HCT116 (cell line): Measurements from ENCODE around the gene PRDM1. TPM values are rescaled to one million over a fixed set of nuclear protein-coding genes. Genes with fewer than 3 reads are reported as not detected.

Source experiments
- ATAC-seq: fragments of 200-7000 bp; cut with Tn5 transposase; 2 replicates; pipeline ENCODE4 v1.9.1; 2020; ENCODE audit warnings: mild to moderate bottlenecking, moderate library complexity
- BruUV-seq: library from RNA; stranded (reverse); fragments of 400-500 nt; replicated peaks from 2 replicates; lab custom pipeline; 2021; lab: Mats Ljungman, UMichigan
- CTCF ChIA-PET: fragments of 300-600 bp; sonication (Branson Sonifier 250); formaldehyde crosslinking; loops from one replicate; lab custom pipeline; 2021; ENCODE audit warnings: antibody characterized with exemption; lab: Charles Lee
- POLR2A ChIA-PET: fragments of 300-600, 350-600 bp; sonication (Branson Sonifier 250); formaldehyde crosslinking; loops from one replicate; lab custom pipeline; 2021; ENCODE audit warnings: antibody characterized with exemption; lab: Charles Lee
- RAD21 ChIA-PET, 2 experiments: fragments of 300-600 bp; sonication (Branson Sonifier 250); formaldehyde crosslinking; loops; one replicate each; lab custom pipeline; 2023; ENCODE audit warnings: low total read pairs in 2 of 2; ENCODE audit not compliant: uncharacterized antibody in 2 of 2, unreplicated experiment in 2 of 2, low non-redundant PET in 1 of 2; lab: Charles Lee
- DNase-seq: peaks from one replicate; pipeline ENCODE4 v3.0.0-alpha.2; 2010; ENCODE audit warnings: low read depth, low spot score
- H2AFZ ChIP-seq: fragments of 200-600 bp; shearing (Covaris generic), sonication (generic); 2 replicates; pipeline ENCODE4 v1.6.1; 2017; ENCODE audit warnings: low read depth, mixed run types, mixed read lengths, antibody characterized with exemption, low read length; ENCODE audit not compliant: poor library complexity, severe bottlenecking
- H3K27ac ChIP-seq: 2 replicates; pipeline ENCODE4 v1.5.1; 2012; ENCODE audit warnings: low read depth, low read length
- H3K27me3 ChIP-seq: fragments of 200-600 bp; sonication (generic); 2 replicates; pipeline ENCODE4 v1.6.1; 2016; ENCODE audit warnings: mixed run types, low read length, mixed read lengths; ENCODE audit not compliant: insufficient read depth
- H3K36me3 ChIP-seq, 2 experiments: fragments of 200-500 bp in 1 of 2; fragments of 200-600 bp in 1 of 2; sonication (Bioruptor generic) in 1 of 2; sonication (generic) in 1 of 2; 2 replicates each; pipeline versions ENCODE4 v1.5.1 to v1.6.1; 2014 to 2016; ENCODE audit warnings: low read length in 2 of 2, inconsistent platforms in 1 of 2, mixed read lengths in 1 of 2, mixed run types in 1 of 2; ENCODE audit not compliant: insufficient read depth in 2 of 2, control insufficient read depth in 1 of 2
- H3K4me1 ChIP-seq, 2 experiments: fragments of 200-600 bp in 1 of 2; sonication (generic) in 1 of 2; 2 replicates each; pipeline versions ENCODE4 v1.5.1 to v1.6.1; 2012 to 2017; ENCODE audit warnings: low read length in 2 of 2, inconsistent platforms in 1 of 2, mild to moderate bottlenecking in 1 of 2, mixed read lengths in 1 of 2, mixed run types in 1 of 2, moderate library complexity in 1 of 2; ENCODE audit not compliant: insufficient read depth in 2 of 2, control insufficient read depth in 1 of 2
- H3K4me2 ChIP-seq: fragments of 200-600 bp; sonication (generic); 2 replicates; pipeline ENCODE4 v1.6.1; 2017; ENCODE audit warnings: mixed run types, low read length, mixed read lengths
- H3K4me3 ChIP-seq, 2 experiments: fragments of 200-600 bp in 1 of 2; sonication (generic) in 1 of 2; replicated peaks in 1 of 2; 2 replicates each; pipeline ENCODE4 v1.5.1; 2011 to 2016; ENCODE audit warnings: low read length in 2 of 2, control low read depth in 1 of 2, low read depth in 1 of 2, mild to moderate bottlenecking in 1 of 2, mixed read lengths in 1 of 2, mixed run types in 1 of 2
- H3K79me2 ChIP-seq: fragments of 200-600 bp; sonication (generic); 2 replicates; pipeline ENCODE4 v1.6.1; 2017; ENCODE audit warnings: mild to moderate bottlenecking, mixed run types, low read length, moderate library complexity, mixed read lengths; ENCODE audit not compliant: insufficient read depth
- H3K9ac ChIP-seq: fragments of 200-600 bp; sonication (generic); 2 replicates; pipeline ENCODE4 v1.6.1; 2016; ENCODE audit warnings: low read length, mixed read lengths
- H3K9me2 ChIP-seq: fragments of 200-600 bp; sonication (generic), shearing (Covaris generic); 2 replicates; pipeline ENCODE4 v1.6.1; 2017; ENCODE audit warnings: mixed run types, mild to moderate bottlenecking, moderate library complexity; ENCODE audit not compliant: insufficient read depth
- H3K9me3 ChIP-seq, 2 experiments: fragments of 200-500 bp in 1 of 2; fragments of 200-600 bp in 1 of 2; sonication (Bioruptor generic) in 1 of 2; sonication (generic) in 1 of 2; 2 replicates each; pipeline ENCODE4 v1.6.1; 2014 to 2017; ENCODE audit warnings: low read length in 2 of 2, mixed read lengths in 2 of 2, inconsistent platforms in 1 of 2, low read depth in 1 of 2, mild to moderate bottlenecking in 1 of 2, mixed run types in 1 of 2, moderate library complexity in 1 of 2; ENCODE audit not compliant: control insufficient read depth in 1 of 2, insufficient read depth in 1 of 2
- H4K20me1 ChIP-seq: fragments of 200-600 bp; sonication (generic), shearing (Covaris generic); 2 replicates; pipeline ENCODE4 v1.6.1; 2017; ENCODE audit warnings: mixed run types, mild to moderate bottlenecking, moderate library complexity; ENCODE audit not compliant: insufficient read depth
- ATF3 ChIP-seq: IDR thresholded peaks from 2 replicates; pipeline ENCODE4 v1.6.1; 2012
- CBX3 ChIP-seq: IDR thresholded peaks from 2 replicates; pipeline ENCODE4 v1.6.1; 2012; ENCODE audit warnings: low read depth
- CEBPB ChIP-seq: IDR thresholded peaks from 2 replicates; pipeline ENCODE4 v1.6.1; 2012; ENCODE audit warnings: low read depth
- CTCF ChIP-seq, 3 experiments: fragments of 200-600 bp in 1 of 3; sonication (generic) in 1 of 3; IDR thresholded peaks in 2 of 3; conservative IDR thresholded peaks in 1 of 3; 2 replicates each; pipeline ENCODE4 v1.5.1; 2012 to 2017; ENCODE audit warnings: low read depth in 2 of 3, low read length in 2 of 3, antibody characterized with exemption in 1 of 3, borderline replicate concordance in 1 of 3, control low read depth in 1 of 3, mild to moderate bottlenecking in 1 of 3, mixed read lengths in 1 of 3, mixed run types in 1 of 3, moderate library complexity in 1 of 3; ENCODE audit not compliant: insufficient read depth in 1 of 3
- EGR1 ChIP-seq: IDR thresholded peaks from 2 replicates; pipeline ENCODE4 v1.6.1; 2012; ENCODE audit warnings: low read depth
- EZH2phosphoT487 ChIP-seq: fragments of 200-600 bp; IDR thresholded peaks from 2 replicates; pipeline ENCODE4 v1.6.1; 2018; ENCODE audit warnings: antibody characterized with exemption, borderline replicate concordance
- FOSL1 ChIP-seq: IDR thresholded peaks from 2 replicates; pipeline ENCODE4 v1.6.1; 2012; ENCODE audit warnings: low read depth
- JUND ChIP-seq: IDR thresholded peaks from 2 replicates; pipeline ENCODE4 v1.6.1; 2012
- MAX ChIP-seq: IDR thresholded peaks from 2 replicates; pipeline ENCODE4 v1.6.1; 2012
- POLR2A ChIP-seq: IDR thresholded peaks from 2 replicates; pipeline ENCODE4 v1.7.0; 2011; ENCODE audit warnings: borderline replicate concordance; ENCODE audit not compliant: insufficient read depth, insufficient read length; ENCODE audit errors: extremely low read depth
- POLR2AphosphoS5 ChIP-seq: IDR thresholded peaks from 2 replicates; pipeline ENCODE4 v1.6.1; 2011; ENCODE audit warnings: mild to moderate bottlenecking, low read depth, low read length, moderate library complexity
- RAD21 ChIP-seq: IDR thresholded peaks from 2 replicates; pipeline ENCODE4 v1.6.1; 2012; ENCODE audit warnings: low read depth, mild to moderate bottlenecking
- REST ChIP-seq: IDR thresholded peaks from 2 replicates; pipeline ENCODE4 v1.6.1; 2012; ENCODE audit warnings: low read depth
- SIN3A ChIP-seq: IDR thresholded peaks from 2 replicates; pipeline ENCODE4 v1.6.1; 2012; ENCODE audit warnings: low read depth
- SRF ChIP-seq: IDR thresholded peaks from 2 replicates; pipeline ENCODE4 v1.6.1; 2012; ENCODE audit warnings: low read depth
- TCF7L2 ChIP-seq: IDR thresholded peaks from 2 replicates; pipeline ENCODE4 v1.7.0; 2011; ENCODE audit warnings: borderline replicate concordance, inconsistent platforms; ENCODE audit not compliant: insufficient read depth, insufficient read length; ENCODE audit errors: extremely low read depth
- YY1 ChIP-seq: IDR thresholded peaks from 2 replicates; pipeline ENCODE4 v1.6.1; 2011; ENCODE audit warnings: low read length, low read depth, moderate library complexity, mild to moderate bottlenecking; ENCODE audit not compliant: insufficient replicate concordance; ENCODE audit errors: extremely low read depth
- ZBTB33 ChIP-seq: IDR thresholded peaks from 2 replicates; pipeline ENCODE4 v1.6.1; 2011; ENCODE audit warnings: mild to moderate bottlenecking, low read length, moderate library complexity; ENCODE audit not compliant: insufficient replicate concordance; ENCODE audit errors: extremely low read depth
- ZFX ChIP-seq: fragments of 450-650 bp; IDR thresholded peaks from 2 replicates; pipeline ENCODE4 v1.6.1; 2017
- ZNF274 ChIP-seq: fragments of 200-500 bp; sonication (Bioruptor generic); IDR thresholded peaks from 2 replicates; pipeline ENCODE4 v1.6.1; 2014; ENCODE audit warnings: mild to moderate bottlenecking, low read depth, low read length, inconsistent platforms
- intact Hi-C: fragments of 100-400 bp; cut with micrococcal nuclease; formaldehyde crosslinking; loops from 2 replicates; pipeline ENCODE4 v1.10.0; 2022
- total RNA-seq: library from RNA; stranded (reverse); gene quantifications from one replicate; pipeline ENCODE4 v1.2.1, GENCODE V29; 2021; ENCODE audit not compliant: unreplicated experiment

Gene PRDM1
- total RNA-seq, 1 experiment from 2014 or later = 3.4 TPM

GRCh38 chr6:106149472-106150069 is 63.4 kb downstream of the PRDM1 start:
- DNase-seq = no peak
- Histone ChIP-seq H3K79me2 (no peaks in the 10 kb centered on the region), H3K36me3 (no peaks in the 10 kb centered on the region), H3K4me3 (no peak overlapping the region), H2AFZ (no peak overlapping the region), H4K20me1 (no peaks in the 10 kb centered on the region), H3K27me3 (no peaks in the 10 kb centered on the region), H3K9me3 (no peaks in the 10 kb centered on the region), H3K4me1 (peaks cover 12 to 20% of the 10 kb centered on the region in 2 experiments; a peak in 3 of 4 replicates), H3K9me2 (no peaks in the 10 kb centered on the region), H3K27ac (no peak overlapping the region), H3K9ac (no peak overlapping the region), H3K4me2 (no peak overlapping the region)
- ATAC-seq = no peak
- CTCF ChIA-PET = no interaction called here
- POLR2A ChIA-PET = no interaction called here
- no peak for TF ChIP-seq JUND
- TF ChIP-seq RAD21 = no peak
- no peak for TF ChIP-seq REST
- TF ChIP-seq CEBPB = no peak
- no peak for TF ChIP-seq ZBTB33
- TF ChIP-seq POLR2AphosphoS5 = no peak
- no peak for TF ChIP-seq EGR1
- no peak for TF ChIP-seq ZNF274
- no peak for TF ChIP-seq CBX3
- no peak for TF ChIP-seq FOSL1
- TF ChIP-seq ZFX = no peak
- no peak for TF ChIP-seq SIN3A
- TF ChIP-seq POLR2A = no peak
- no peak for TF ChIP-seq ATF3
- TF ChIP-seq TCF7L2 = no peak
- TF ChIP-seq MAX = no peak
- no peak for TF ChIP-seq CTCF (IDR thresholded peaks at IDR 0.05 in 2 of 3, conservative IDR thresholded peaks at IDR 0.05 in 1 of 3; ENCODE audit: borderline replicate concordance in 1 of 3, insufficient read depth in 1 of 3, low read depth in 2 of 3, low read length in 2 of 3)
- TF ChIP-seq EZH2phosphoT487 = no peak
- TF ChIP-seq SRF = no peak
- no peak for TF ChIP-seq YY1
- RAD21 ChIA-PET = no interaction called here
- intact Hi-C loops = no loop called here
- no TSS peak for BruUV-seq
